Natural killer cell (primary cell): ENCODE measurements around the gene PRLH. TPM values are rescaled to one million over a fixed set of nuclear protein-coding genes. Genes with fewer than 3 reads are reported as not detected.

Source experiments
- ATAC-seq, 3 donors: fragments of 150-1000 bp in 2 of 3; fragments of 200-7000 bp in 1 of 3; cut with Tn5 transposase; 1 replicate in 1 of 3; 2 replicates in 2 of 3; pipeline ENCODE4 v1.10.0; 2021; ENCODE audit warnings: mild to moderate bottlenecking in 2 of 3, moderate library complexity in 2 of 3
- DNase-seq, 2 donors: peaks; one replicate each; pipeline versions ENCODE4 v3.0.0 to v3.0.0-alpha.2; 2013 to 2021; ENCODE audit warnings: mixed read lengths in 1 of 2
- H3K27ac ChIP-seq: one replicate; pipeline ENCODE4 v1.5.1; 2013; ENCODE audit warnings: mild to moderate bottlenecking, low read length
- H3K27me3 ChIP-seq: one replicate; pipeline ENCODE4 v1.6.1; 2013; ENCODE audit warnings: low read length; ENCODE audit not compliant: control insufficient read depth, insufficient read depth
- H3K36me3 ChIP-seq: one replicate; pipeline ENCODE4 v1.6.1; 2013; ENCODE audit warnings: low read length; ENCODE audit not compliant: control insufficient read depth, insufficient read depth
- H3K4me1 ChIP-seq: one replicate; pipeline ENCODE4 v1.6.1; 2013; ENCODE audit warnings: low read length; ENCODE audit not compliant: control insufficient read depth, insufficient read depth
- H3K4me3 ChIP-seq: one replicate; pipeline ENCODE4 v1.5.1; 2013; ENCODE audit warnings: low read length
- H3K9me3 ChIP-seq: one replicate; pipeline ENCODE4 v1.6.1; 2013; ENCODE audit warnings: low read length; ENCODE audit not compliant: control insufficient read depth, insufficient read depth
- H3K27ac Mint-ChIP-seq, 2 donors: one replicate each; pipeline ENCODE4 v1.8.0; 2022; ENCODE audit warnings: mild to moderate bottlenecking in 2 of 2, mixed read lengths in 2 of 2, moderate library complexity in 1 of 2
- H3K27me3 Mint-ChIP-seq, 2 donors: one replicate each; pipeline ENCODE4 v1.8.0; 2022; ENCODE audit warnings: low read depth in 2 of 2, mixed read lengths in 2 of 2
- H3K36me3 Mint-ChIP-seq: one replicate; pipeline ENCODE4 v1.8.0; 2022; ENCODE audit warnings: mixed read lengths
- H3K4me1 Mint-ChIP-seq, 2 donors: one replicate each; pipeline ENCODE4 v1.8.0; 2022; ENCODE audit warnings: mixed read lengths in 2 of 2
- H3K4me3 Mint-ChIP-seq: one replicate; pipeline ENCODE4 v1.8.0; 2022; ENCODE audit warnings: mild to moderate bottlenecking, moderate library complexity, mixed read lengths
- H3K9me3 Mint-ChIP-seq, 2 donors: one replicate each; pipeline ENCODE4 v1.8.0; 2022; ENCODE audit warnings: mixed read lengths in 2 of 2
- CTCF ChIP-seq: fragments of 200-600 bp; IDR thresholded peaks from one replicate; pipeline ENCODE4 v1.8.0; 2022; ENCODE audit warnings: antibody characterized with exemption
- WGBS: methylation state at CpG from one replicate; pipeline ENCODE4 v1.1.7; 2013; ENCODE audit warnings: missing lambda C conversion rate; ENCODE audit not compliant: insufficient coverage; 5-methylcytosine and 5-hydroxymethylcytosine counted together
- intact Hi-C: fragments of 100-400 bp; cut with micrococcal nuclease; formaldehyde crosslinking; loops from one replicate; pipeline ENCODE4 v1.14.2; 2022
- total RNA-seq, 4 donors: library from RNA; stranded (reverse); fragments of 120-200 nt in 1 of 4; gene quantifications; one replicate each; pipeline versions ENCODE4 v1.2.3 to v1.2.4, GENCODE V29; 2013 to 2022

Gene PRLH
- total RNA-seq, 3 donors from 2014 or later (not counting 1 experiment from before 2014, with no cell fraction given): not detected

GRCh38 chr2:237614151-237614720 is 47.9 kb downstream of the PRLH start:
- Mint-ChIP-seq H3K27me3 (peaks cover 8% of the 10 kb centered on the region in 2 donors), H3K4me3 (no peak overlapping the region), H3K4me1 (peaks cover 11 to 12% of the 10 kb centered on the region in 2 donors), H3K36me3 (no peaks in the 10 kb centered on the region), H3K9me3 (no peaks in the 10 kb centered on the region), H3K27ac (no peak overlapping the region)
- Histone ChIP-seq H3K36me3 (no peaks in the 10 kb centered on the region), H3K4me3 (no peak overlapping the region), H3K9me3 (no peaks in the 10 kb centered on the region), H3K27me3 (no peaks in the 10 kb centered on the region), H3K27ac (no peak overlapping the region), H3K4me1 (peaks cover 6% of the 10 kb centered on the region)
- intact Hi-C loops: no loop called here
- ATAC-seq (no peak), DNase-seq (no peak)
- 61% methylated on average over 9 of the region's 9 CpGs for WGBS
- TF ChIP-seq CTCF: no peak

GRCh38 chr2:237615631-237616249 is 49.4 kb downstream of the PRLH start:
- Mint-ChIP-seq H3K27me3 (peaks cover 8% of the 10 kb centered on the region in 2 donors), H3K4me1 (peaks cover 11 to 12% of the 10 kb centered on the region in 2 donors), H3K36me3 (no peaks in the 10 kb centered on the region), H3K9me3 (no peaks in the 10 kb centered on the region), H3K4me3 (no peak overlapping the region), H3K27ac (no peak overlapping the region)
- ATAC-seq (no peak), DNase-seq (no peak)
- peaks cover 6% of the 10 kb centered on the region for H3K4me1 ChIP-seq
- TF ChIP-seq CTCF: no peak
- H3K9me3 ChIP-seq: no peaks in the 10 kb centered on the region
- no peak overlapping the region for H3K27ac ChIP-seq
- intact Hi-C loops: no loop called here
- no peak overlapping the region for H3K4me3 ChIP-seq
- WGBS: 73% methylated on average over 4 of the region's 4 CpGs
- H3K36me3 ChIP-seq: no peaks in the 10 kb centered on the region
- no peaks in the 10 kb centered on the region for H3K27me3 ChIP-seq

- TF ChIP-seq CTCF: no peak
- no peak for DNase-seq
- H3K27me3 ChIP-seq: no peaks in the 10 kb centered on the region
- H3K4me3 ChIP-seq: no peak overlapping the region
- no peak for ATAC-seq
- Mint-ChIP-seq H3K36me3 (no peaks in the 10 kb centered on the region), H3K4me1 (peaks cover 11 to 12% of the 10 kb centered on the region in 2 donors), H3K4me3 (no peak overlapping the region), H3K27ac (no peak overlapping the region), H3K9me3 (no peaks in the 10 kb centered on the region), H3K27me3 (peaks cover 8% of the 10 kb centered on the region in 2 donors)
- no peaks in the 10 kb centered on the region for H3K9me3 ChIP-seq
- 57% methylated on average over 3 of the region's 3 CpGs for WGBS
- H3K27ac ChIP-seq: no peak overlapping the region
- H3K36me3 ChIP-seq: no peaks in the 10 kb centered on the region
- peaks cover 6% of the 10 kb centered on the region for H3K4me1 ChIP-seq
- intact Hi-C loops: no loop called here
These were observed 50.0 kb downstream of the PRLH start for GRCh38 chr2:237616373-237616733.

Other genes starting within 250 kb of the PRLH start
- gene COL6A3, start 152.4 kb upstream of the PRLH start, total RNA-seq: under 1 TPM; 0.10 to 0.31 (median 0.29) TPM
- gene MLPH, start 79.3 kb upstream of the PRLH start, total RNA-seq: not detected
- gene RAB17, start 24.2 kb downstream of the PRLH start, total RNA-seq: not detected
- 100 to 1,000 TPM; 163 to 207 (median 188) TPM for gene LRRFIP1, start 61.0 kb downstream of the PRLH start, total RNA-seq
- 1 to 10 TPM; 1.8 to 5.0 (median 2.9) TPM for gene RBM44, start 232.2 kb downstream of the PRLH start, total RNA-seq